GM18526 (cell line): ENCODE results near the gene RRAS.

Source experiments
- POLR2A ChIP-seq: IDR thresholded peaks from 3 replicates; pipeline ENCODE4 v1.6.1; 2011; ENCODE audit not compliant: insufficient read length; ENCODE audit errors: extremely low read depth

Gene RRAS

GRCh38 chr19:49651029-49651819 lies 11.3 kb upstream of the RRAS start:
- no peak for TF ChIP-seq POLR2A

- no peak for TF ChIP-seq POLR2A
These were observed 6.6 kb upstream of the RRAS start for GRCh38 chr19:49646586-49646985.

- no peak for TF ChIP-seq POLR2A
These were observed 6.1 kb upstream of the RRAS start for GRCh38 chr19:49645995-49646394.

GRCh38 chr19:49645592-49645991 lies 5.6 kb upstream of the RRAS start:
- TF ChIP-seq POLR2A = no peak

- TF ChIP-seq POLR2A = no peak
These were observed 3.5 kb upstream of the RRAS start for GRCh38 chr19:49643466-49643865.

- no peak for TF ChIP-seq POLR2A
These were observed 2.6 kb upstream of the RRAS start for GRCh38 chr19:49642492-49643035.

- TF ChIP-seq POLR2A = peak; percentile 42
These were observed 1.9 kb upstream of the RRAS start, which contains the start of gene SCAF1 for GRCh38 chr19:49641688-49642491. SCAF1 (plus strand) TSS chr19:49642209; CDS start chr19:49645027, 2,818 bp downstream.

GRCh38 chr19:49639401-49640112 lies 386 bp downstream of the RRAS start:
- TF ChIP-seq POLR2A = no peak

- no peak for TF ChIP-seq POLR2A
These were observed 1.9 kb downstream of the RRAS start for GRCh38 chr19:49637821-49638738.

- TF ChIP-seq POLR2A = no peak
These were observed 3.6 kb downstream of the RRAS start for GRCh38 chr19:49636233-49636932.

GRCh38 chr19:49635530-49636232 lies 4.3 kb downstream of the RRAS start:
- TF ChIP-seq POLR2A = no peak

GRCh38 chr19:49632576-49632975 lies 7.4 kb downstream of the RRAS start:
- TF ChIP-seq POLR2A = no peak

- no peak for TF ChIP-seq POLR2A
These were observed 8.2 kb downstream of the RRAS start for GRCh38 chr19:49631610-49632192.
